ENCODE measurements around the gene ABR. TPM values are rescaled to one million over a fixed set of nuclear protein-coding genes. Genes with fewer than 3 reads are reported as not detected.

The ABR gene
- total and polyA plus RNA-seq, 2 of the 8 experiments (the other 6 are each of a cell fraction or from before 2014, with no cell fraction given), result 44.8 to 47.2 TPM

- TF ChIP-seq POLR2A (IDR thresholded peaks at IDR 0.05; ENCODE audit: control extremely low read depth in 1 of 2, low read depth in 2 of 2, low read length in 2 of 2), result no peak
- no peak for TF ChIP-seq EZH2 (IDR thresholded peaks at IDR 0.05; ENCODE audit: low read depth, low read length, severe bottlenecking)
- no peak for TF ChIP-seq NANOG (IDR thresholded peaks at IDR 0.05; ENCODE audit: insufficient read depth, low read depth, low read length, poor library complexity, severe bottlenecking)
- TF ChIP-seq TBP (IDR thresholded peaks at IDR 0.05; ENCODE audit: low read depth, low read length), result no peak
Measured at GRCh38 chr17:1212946-1213345, 33.2 kb upstream of the ABR start (continued).
